Measurements from ENCODE around the gene SRGAP3.

SRGAP3 gene

GRCh38 chr3:9146367-9147071, 102.9 kb downstream of the SRGAP3 start:
- DNase-seq (ENCODE audit: low read depth in 2 of 2): no peak

GRCh38 chr3:9143184-9143583, 106.3 kb downstream of the SRGAP3 start:
- DNase-seq (ENCODE audit: low read depth in 2 of 2): no peak

GRCh38 chr3:9142362-9142761, 107.1 kb downstream of the SRGAP3 start:
- DNase-seq (ENCODE audit: low read depth in 2 of 2): no peak

GRCh38 chr3:9141928-9142289, 107.5 kb downstream of the SRGAP3 start:
- no peak for DNase-seq (ENCODE audit: low read depth in 2 of 2)

- DNase-seq (ENCODE audit: low read depth in 2 of 2): no peak
Observed at GRCh38 chr3:9139366-9139765, 110.1 kb downstream of the SRGAP3 start.

GRCh38 chr3:9137676-9138075, 111.8 kb downstream of the SRGAP3 start:
- DNase-seq (ENCODE audit: low read depth in 2 of 2): no peak

- DNase-seq (ENCODE audit: low read depth in 2 of 2): no peak
Observed at GRCh38 chr3:9136746-9137465, 112.5 kb downstream of the SRGAP3 start.

- no peak for DNase-seq (ENCODE audit: low read depth in 2 of 2)
Observed at GRCh38 chr3:9135930-9136525, 113.4 kb downstream of the SRGAP3 start.

GRCh38 chr3:9135526-9135925, 113.9 kb downstream of the SRGAP3 start:
- DNase-seq (ENCODE audit: low read depth in 2 of 2): no peak

GRCh38 chr3:9133656-9134055, 115.8 kb downstream of the SRGAP3 start:
- no peak for DNase-seq (ENCODE audit: low read depth in 2 of 2)

GRCh38 chr3:9130345-9131305, 118.8 kb downstream of the SRGAP3 start:
- no peak for DNase-seq (ENCODE audit: low read depth in 2 of 2)

- no peak for DNase-seq (ENCODE audit: low read depth in 2 of 2)
Observed at GRCh38 chr3:9129365-9129764, 120.1 kb downstream of the SRGAP3 start.

- no peak for DNase-seq (ENCODE audit: low read depth in 2 of 2)
Observed at GRCh38 chr3:9125278-9125951, 124.0 kb downstream of the SRGAP3 start.

GRCh38 chr3:9124730-9125129, 124.7 kb downstream of the SRGAP3 start:
- no peak for DNase-seq (ENCODE audit: low read depth in 2 of 2)

- no peak for DNase-seq (ENCODE audit: low read depth in 2 of 2)
Observed at GRCh38 chr3:9123840-9124239, 125.6 kb downstream of the SRGAP3 start.

GRCh38 chr3:9122732-9123364, 126.6 kb downstream of the SRGAP3 start:
- DNase-seq (ENCODE audit: low read depth in 2 of 2): no peak

GRCh38 chr3:9121366-9122001, 128.0 kb downstream of the SRGAP3 start:
- no peak for DNase-seq (ENCODE audit: low read depth in 2 of 2)

- no peak for DNase-seq (ENCODE audit: low read depth in 2 of 2)
Observed at GRCh38 chr3:9119331-9119730, 130.1 kb downstream of the SRGAP3 start.

GRCh38 chr3:9118222-9118621, 131.2 kb downstream of the SRGAP3 start:
- DNase-seq (ENCODE audit: low read depth in 2 of 2): no peak

GRCh38 chr3:9117220-9117619, 132.2 kb downstream of the SRGAP3 start:
- DNase-seq (ENCODE audit: low read depth in 2 of 2): no peak

Measured in activated CD4-positive, alpha-beta T cell treated with anti-CD3 and anti-CD28 coated beads for 24 hours (primary cell).